Measurements from ENCODE around the gene RNASET2. TPM values are rescaled to one million over a fixed set of nuclear protein-coding genes. Genes with fewer than 3 reads are reported as not detected.

The RNASET2 gene
- total RNA-seq, 4 donors from 2014 or later = 42.9 to 54.3 (median 47.7) TPM

GRCh38 chr6:166988674-166989201 lies 32.4 kb upstream of the RNASET2 start:
- DNase-seq (ENCODE audit: low spot score in 2 of 2) = no peak

GRCh38 chr6:166987930-166988329 lies 31.6 kb upstream of the RNASET2 start:
- TF ChIP-seq POLR2A (IDR thresholded peaks at IDR 0.05) = no peak
- TF ChIP-seq, protein P1, sequence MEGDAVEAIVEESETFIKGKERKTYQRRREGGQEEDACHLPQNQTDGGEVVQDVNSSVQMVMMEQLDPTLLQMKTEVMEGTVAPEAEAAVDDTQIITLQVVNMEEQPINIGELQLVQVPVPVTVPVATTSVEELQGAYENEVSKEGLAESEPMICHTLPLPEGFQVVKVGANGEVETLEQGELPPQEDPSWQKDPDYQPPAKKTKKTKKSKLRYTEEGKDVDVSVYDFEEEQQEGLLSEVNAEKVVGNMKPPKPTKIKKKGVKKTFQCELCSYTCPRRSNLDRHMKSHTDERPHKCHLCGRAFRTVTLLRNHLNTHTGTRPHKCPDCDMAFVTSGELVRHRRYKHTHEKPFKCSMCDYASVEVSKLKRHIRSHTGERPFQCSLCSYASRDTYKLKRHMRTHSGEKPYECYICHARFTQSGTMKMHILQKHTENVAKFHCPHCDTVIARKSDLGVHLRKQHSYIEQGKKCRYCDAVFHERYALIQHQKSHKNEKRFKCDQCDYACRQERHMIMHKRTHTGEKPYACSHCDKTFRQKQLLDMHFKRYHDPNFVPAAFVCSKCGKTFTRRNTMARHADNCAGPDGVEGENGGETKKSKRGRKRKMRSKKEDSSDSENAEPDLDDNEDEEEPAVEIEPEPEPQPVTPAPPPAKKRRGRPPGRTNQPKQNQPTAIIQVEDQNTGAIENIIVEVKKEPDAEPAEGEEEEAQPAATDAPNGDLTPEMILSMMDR (IDR thresholded peaks at IDR 0.05) = no peak
- intact Hi-C loops (cut with DNase I; ENCODE audit: low total_unique reads) = no loop called here

More at GRCh38 chr6:166988674-166989201, 32.4 kb upstream of the RNASET2 start:
- TF ChIP-seq POLR2A (IDR thresholded peaks at IDR 0.05) = no peak
- TF ChIP-seq, protein P1 (IDR thresholded peaks at IDR 0.05) = no peak
- intact Hi-C loops (cut with DNase I; ENCODE audit: low total_unique reads) = no loop called here
- H3K4me3 ChIP-seq (ENCODE audit: low read depth, poor library complexity, severe bottlenecking) = no peak overlapping the region
- 49 to 69% methylated on average over 3 of the region's 3 CpGs for WGBS, 2 donors

GRCh38 chr6:166987448-166987847 lies 31.1 kb upstream of the RNASET2 start:
- DNase-seq (ENCODE audit: low spot score in 2 of 2) = no peak
- H3K4me3 ChIP-seq (ENCODE audit: low read depth, poor library complexity, severe bottlenecking) = no peak overlapping the region
- intact Hi-C loops (cut with DNase I; ENCODE audit: low total_unique reads) = no loop called here
- WGBS, 2 donors = 59 to 60% methylated on average over 6 of the region's 6 CpGs
- TF ChIP-seq, protein P1 (IDR thresholded peaks at IDR 0.05) = no peak

More at GRCh38 chr6:166987930-166988329, 31.6 kb upstream of the RNASET2 start:
- WGBS, 2 donors = 76 to 81% methylated on average over 3 of the region's 3 CpGs
- DNase-seq (ENCODE audit: low spot score in 2 of 2) = no peak
- no peak overlapping the region for H3K4me3 ChIP-seq (ENCODE audit: low read depth, poor library complexity, severe bottlenecking)

DNA sequence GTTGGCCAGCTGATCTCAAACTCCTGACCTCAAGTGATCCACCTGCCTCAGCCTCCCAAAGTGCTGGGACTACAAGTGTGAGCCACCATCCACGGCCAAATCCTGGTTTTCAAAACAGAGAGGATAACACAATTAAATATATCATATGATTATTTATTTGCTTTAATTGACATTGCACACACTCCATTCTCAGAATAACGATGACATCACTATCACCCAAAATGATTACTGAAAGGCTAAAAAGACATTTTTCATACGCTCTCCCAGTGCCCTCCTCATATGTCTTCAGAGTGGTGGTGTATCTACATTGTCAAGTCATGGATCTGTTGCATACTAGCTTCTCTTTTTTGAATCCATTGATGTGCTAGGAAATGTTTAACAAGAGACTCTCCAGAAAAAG lies 24.4 kb upstream of the RNASET2 start:
- H3K4me3 ChIP-seq (ENCODE audit: low read depth, poor library complexity, severe bottlenecking) = no peak overlapping the region
- no peak for DNase-seq (ENCODE audit: low spot score in 2 of 2)
- TF ChIP-seq POLR2A (IDR thresholded peaks at IDR 0.05) = no peak
- TF ChIP-seq, protein P1 (IDR thresholded peaks at IDR 0.05) = no peak
- 94 to 97% methylated on average over 3 of the region's 3 CpGs for WGBS, 2 donors
- intact Hi-C loops (cut with DNase I; ENCODE audit: low total_unique reads) = no loop called here

- intact Hi-C loops (cut with DNase I; ENCODE audit: low total_unique reads) = no loop called here
- TF ChIP-seq, protein P1 (IDR thresholded peaks at IDR 0.05) = no peak
- TF ChIP-seq POLR2A (IDR thresholded peaks at IDR 0.05) = no peak
- no peak overlapping the region for H3K4me3 ChIP-seq (ENCODE audit: low read depth, poor library complexity, severe bottlenecking)
- 81 to 85% methylated on average over 9 of the region's 9 CpGs for WGBS, 2 donors
- DNase-seq (ENCODE audit: low spot score in 2 of 2) = no peak
Measured at GRCh38 chr6:166977621-166978525, 21.5 kb upstream of the RNASET2 start.

Data from lower leg skin (tissue), 4 donors.